ENCODE measurements around the gene FRMD8.

Gene FRMD8

DNA sequence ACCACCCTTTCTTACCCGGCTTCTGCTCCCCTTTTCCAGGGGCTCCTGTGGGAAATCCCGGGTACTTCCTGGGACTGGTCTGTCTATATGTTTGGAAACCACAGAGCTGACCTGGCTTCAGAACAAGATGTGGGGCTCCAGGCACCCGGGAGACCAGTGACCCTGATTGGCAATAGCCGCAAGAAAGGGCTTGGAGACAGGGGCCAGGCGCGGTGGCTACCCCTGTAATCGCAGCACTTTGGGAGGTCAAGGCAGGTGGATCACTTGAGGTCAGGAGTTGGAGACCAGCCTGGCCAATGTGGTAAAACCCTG, 33.0 kb downstream of the FRMD8 start:
- DNase-seq (ENCODE audit: low spot score) = no peak
- TF ChIP-seq, protein P1, sequence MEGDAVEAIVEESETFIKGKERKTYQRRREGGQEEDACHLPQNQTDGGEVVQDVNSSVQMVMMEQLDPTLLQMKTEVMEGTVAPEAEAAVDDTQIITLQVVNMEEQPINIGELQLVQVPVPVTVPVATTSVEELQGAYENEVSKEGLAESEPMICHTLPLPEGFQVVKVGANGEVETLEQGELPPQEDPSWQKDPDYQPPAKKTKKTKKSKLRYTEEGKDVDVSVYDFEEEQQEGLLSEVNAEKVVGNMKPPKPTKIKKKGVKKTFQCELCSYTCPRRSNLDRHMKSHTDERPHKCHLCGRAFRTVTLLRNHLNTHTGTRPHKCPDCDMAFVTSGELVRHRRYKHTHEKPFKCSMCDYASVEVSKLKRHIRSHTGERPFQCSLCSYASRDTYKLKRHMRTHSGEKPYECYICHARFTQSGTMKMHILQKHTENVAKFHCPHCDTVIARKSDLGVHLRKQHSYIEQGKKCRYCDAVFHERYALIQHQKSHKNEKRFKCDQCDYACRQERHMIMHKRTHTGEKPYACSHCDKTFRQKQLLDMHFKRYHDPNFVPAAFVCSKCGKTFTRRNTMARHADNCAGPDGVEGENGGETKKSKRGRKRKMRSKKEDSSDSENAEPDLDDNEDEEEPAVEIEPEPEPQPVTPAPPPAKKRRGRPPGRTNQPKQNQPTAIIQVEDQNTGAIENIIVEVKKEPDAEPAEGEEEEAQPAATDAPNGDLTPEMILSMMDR (IDR thresholded peaks at IDR 0.05; ENCODE audit: extremely low read depth, missing control alignments) = no peak

DNA sequence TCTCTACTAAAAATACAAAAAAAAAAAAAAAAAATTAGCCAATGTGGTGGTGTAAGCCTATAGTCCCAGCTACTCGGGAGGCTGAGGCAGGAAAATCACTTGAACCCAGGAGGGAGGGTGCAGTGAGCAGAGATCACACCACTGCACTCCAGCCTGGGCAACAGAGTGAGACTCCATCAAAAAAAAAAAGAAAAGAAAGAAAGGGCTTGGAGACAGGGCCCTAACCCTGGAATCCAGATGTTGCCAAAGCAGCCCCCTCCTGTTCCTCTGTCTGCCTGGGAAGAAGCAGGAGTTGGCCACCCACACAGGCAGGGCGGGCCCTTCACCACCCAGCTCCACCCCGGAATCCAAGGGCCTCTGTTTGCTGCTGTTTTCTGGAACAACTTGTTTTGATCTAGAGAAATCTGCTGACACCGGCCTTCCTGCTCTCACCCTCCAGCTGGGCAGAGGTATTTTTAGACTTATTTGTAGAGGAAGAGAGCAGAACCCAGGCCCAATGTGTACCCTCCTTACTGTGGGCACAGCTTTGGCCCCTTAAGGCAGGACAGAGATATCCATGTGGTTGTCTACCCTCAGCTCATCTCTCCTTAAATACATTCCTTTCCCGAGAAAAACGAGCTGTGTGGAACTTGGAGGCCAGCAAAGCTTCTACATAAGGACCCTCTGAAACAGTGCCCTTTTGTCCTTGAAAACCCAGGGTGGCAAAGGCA, 33.5 kb downstream of the FRMD8 start:
- TF ChIP-seq, protein P1 (IDR thresholded peaks at IDR 0.05; ENCODE audit: extremely low read depth, missing control alignments) = no peak
- DNase-seq (ENCODE audit: low spot score) = no peak

- TF ChIP-seq, protein P1 (IDR thresholded peaks at IDR 0.05; ENCODE audit: extremely low read depth, missing control alignments) = no peak
- DNase-seq (ENCODE audit: low spot score) = no peak
These were observed 34.1 kb downstream of the FRMD8 start for GRCh38 chr11:65420506-65420905.

GRCh38 chr11:65420979-65421793, 34.7 kb downstream of the FRMD8 start:
- DNase-seq (ENCODE audit: low spot score) = peak; percentile 59
- TF ChIP-seq, protein P1 (IDR thresholded peaks at IDR 0.05; ENCODE audit: extremely low read depth, missing control alignments) = no peak

- TF ChIP-seq, protein P1 (IDR thresholded peaks at IDR 0.05; ENCODE audit: extremely low read depth, missing control alignments) = no peak
- peak; percentile 82 for DNase-seq (ENCODE audit: low spot score)
These were observed 35.6 kb downstream of the FRMD8 start for GRCh38 chr11:65421794-65422632.

DNA sequence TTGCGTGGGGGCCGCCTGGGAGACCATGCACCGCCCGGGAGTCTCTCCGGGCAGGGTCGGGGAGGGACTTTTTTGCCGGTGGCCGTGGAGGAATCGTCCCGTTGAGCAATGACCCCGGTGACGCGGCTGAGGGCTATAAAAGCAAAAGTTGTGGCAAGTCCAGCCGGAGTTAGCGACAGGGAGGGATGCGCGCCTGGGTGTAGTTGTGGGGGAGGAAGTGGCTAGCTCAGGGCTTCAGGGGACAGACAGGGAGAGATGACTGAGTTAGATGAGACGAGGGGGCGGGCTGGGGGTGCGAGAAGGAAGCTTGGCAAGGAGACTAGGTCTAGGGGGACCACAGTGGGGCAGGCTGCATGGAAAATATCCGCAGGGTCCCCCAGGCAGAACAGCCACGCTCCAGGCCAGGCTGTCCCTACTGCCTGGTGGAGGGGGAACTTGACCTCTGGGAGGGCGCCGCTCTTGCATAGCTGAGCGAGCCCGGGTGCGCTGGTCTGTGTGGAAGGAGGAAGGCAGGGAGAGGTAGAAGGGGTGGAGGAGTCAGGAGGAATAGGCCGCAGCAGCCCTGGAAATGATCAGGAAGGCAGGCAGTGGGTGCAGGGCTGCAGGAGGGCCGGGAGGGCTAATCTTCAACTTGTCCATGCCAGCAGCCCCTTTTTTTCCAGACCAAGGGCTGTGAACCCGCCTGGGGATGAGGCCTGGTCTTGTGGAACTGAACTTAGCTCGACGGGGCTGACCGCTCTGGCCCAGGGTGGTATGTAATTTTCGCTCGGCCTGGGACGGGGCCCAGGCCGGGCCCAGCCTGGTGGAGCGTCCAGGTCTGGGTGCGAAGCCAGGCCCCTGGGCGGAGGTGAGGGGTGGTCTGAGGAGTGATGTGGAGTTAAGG, 36.4 kb downstream of the FRMD8 start, which contains the start of gene NEAT1:
NEAT1 (plus strand) TSS at position 166 of the 883 bp plus-strand sequence.
- peak; percentile 81 for DNase-seq (ENCODE audit: low spot score)
- TF ChIP-seq, protein P1 (IDR thresholded peaks at IDR 0.05; ENCODE audit: extremely low read depth, missing control alignments) = no peak
